IMR-90 (cell line): Measurements from ENCODE around the gene ADARB2. TPM values are rescaled to one million over a fixed set of nuclear protein-coding genes. Genes with fewer than 3 reads are reported as not detected.

ENCODE experiments used
- ATAC-seq: fragments of 200-7000 bp; cut with Tn5 transposase; 2 replicates; pipeline ENCODE4 v1.9.1; 2020; ENCODE audit warnings: low read depth, mild to moderate bottlenecking, moderate library complexity
- BruUV-seq: library from RNA; stranded (reverse); fragments of 400-500 nt; replicated peaks from 2 replicates; lab custom pipeline; 2021; lab: Mats Ljungman, UMichigan
- CTCF ChIA-PET: fragments of 300-600 bp; formaldehyde crosslinking; extraction: SDS; loops from one replicate; lab custom pipeline; 2021; ENCODE audit warnings: antibody characterized with exemption; lab: Yijun Ruan, JAX
- POLR2A ChIA-PET: fragments of 300-600 bp; sonication (Branson Sonifier 250); formaldehyde crosslinking; loops from one replicate; lab custom pipeline; 2022; ENCODE audit warnings: antibody characterized with exemption; ENCODE audit not compliant: unreplicated experiment; lab: Charles Lee
- DNase-seq: peaks from one replicate; pipeline ENCODE4 v3.0.0; 2013
- H2AFZ ChIP-seq: replicated peaks from 2 replicates; pipeline ENCODE3; 2013; ENCODE audit warnings: low read length, mild to moderate bottlenecking; ENCODE audit not compliant: poor library complexity
- H2AK5ac ChIP-seq: 2 replicates; pipeline ENCODE4 v1.6.1; 2013; ENCODE audit warnings: low read depth, low read length, inconsistent platforms
- H2AK9ac ChIP-seq: replicated peaks from 2 replicates; pipeline ENCODE3; 2013; ENCODE audit warnings: mild to moderate bottlenecking, low read depth, low read length, moderate library complexity; ENCODE audit not compliant: poor library complexity
- H2BK120ac ChIP-seq: 2 replicates; pipeline ENCODE4 v1.6.1; 2013; ENCODE audit warnings: low read depth, low read length, inconsistent platforms
- H2BK15ac ChIP-seq: 3 replicates; pipeline ENCODE4 v1.6.1; 2013; ENCODE audit warnings: low read depth, low read length, inconsistent platforms
- H2BK20ac ChIP-seq: 2 replicates; pipeline ENCODE4 v1.6.1; 2013; ENCODE audit warnings: low read depth, mild to moderate bottlenecking, inconsistent platforms, low read length, moderate library complexity
- H2BK5ac ChIP-seq: 2 replicates; pipeline ENCODE4 v1.6.1; 2013; ENCODE audit warnings: mild to moderate bottlenecking, low read depth, low read length, inconsistent platforms; ENCODE audit not compliant: poor library complexity, severe bottlenecking
- H3K14ac ChIP-seq: replicated peaks from 2 replicates; pipeline ENCODE4 v1.6.1; 2013; ENCODE audit warnings: low read depth, low read length, inconsistent platforms
- H3K18ac ChIP-seq: 2 replicates; pipeline ENCODE4 v1.6.1; 2013; ENCODE audit warnings: low read depth, low read length, control low read depth
- H3K23ac ChIP-seq: 2 replicates; pipeline ENCODE4 v1.6.1; 2013; ENCODE audit warnings: low read depth, low read length, inconsistent platforms
- H3K27ac ChIP-seq: 2 replicates; pipeline ENCODE4 v1.5.1; 2013; ENCODE audit warnings: mild to moderate bottlenecking, control low read depth, low read length; ENCODE audit not compliant: insufficient read depth
- H3K27me3 ChIP-seq: 2 replicates; pipeline ENCODE4 v1.6.1; 2013; ENCODE audit warnings: low read length; ENCODE audit not compliant: control insufficient read depth, insufficient read depth
- H3K36me3 ChIP-seq: 2 replicates; pipeline ENCODE4 v1.6.1; 2013; ENCODE audit warnings: low read length, mixed read lengths; ENCODE audit not compliant: control insufficient read depth, insufficient read depth
- H3K4ac ChIP-seq: 2 replicates; pipeline ENCODE4 v1.6.1; 2013; ENCODE audit warnings: low read depth, low read length, inconsistent platforms
- H3K4me1 ChIP-seq: 2 replicates; pipeline ENCODE4 v1.6.1; 2013; ENCODE audit warnings: low read length, mixed read lengths; ENCODE audit not compliant: control insufficient read depth, insufficient read depth
- H3K4me2 ChIP-seq: 2 replicates; pipeline ENCODE4 v1.6.1; 2013; ENCODE audit warnings: low read depth, mild to moderate bottlenecking, control low read depth, low read length, moderate library complexity
- H3K4me3 ChIP-seq: 2 replicates; pipeline ENCODE4 v1.5.1; 2013; ENCODE audit warnings: low read depth, mild to moderate bottlenecking, control low read depth, low read length, moderate library complexity; ENCODE audit not compliant: insufficient read depth
- H3K56ac ChIP-seq: 2 replicates; pipeline ENCODE4 v1.6.1; 2013; ENCODE audit warnings: low read length, inconsistent platforms; ENCODE audit not compliant: insufficient read depth; ENCODE audit errors: extremely low read depth
- H3K79me1 ChIP-seq, 2 experiments: 2 replicates each; pipeline ENCODE4 v1.6.1; 2013; ENCODE audit warnings: low read length in 2 of 2, inconsistent platforms in 1 of 2, low read depth in 1 of 2
- H3K9ac ChIP-seq: 2 replicates; pipeline ENCODE4 v1.6.1; 2013; ENCODE audit warnings: low read depth, low read length, control low read depth
- H3K9me1 ChIP-seq: 2 replicates; pipeline ENCODE4 v1.6.1; 2013; ENCODE audit warnings: low read length, inconsistent platforms; ENCODE audit not compliant: insufficient read depth
- H3K9me3 ChIP-seq: 2 replicates; pipeline ENCODE4 v1.6.1; 2013; ENCODE audit warnings: low read length; ENCODE audit not compliant: control insufficient read depth, insufficient read depth
- H4K20me1 ChIP-seq: 2 replicates; pipeline ENCODE4 v1.6.1; 2013; ENCODE audit warnings: low read length, inconsistent platforms; ENCODE audit not compliant: insufficient read depth
- H4K5ac ChIP-seq: 2 replicates; pipeline ENCODE4 v1.6.1; 2013; ENCODE audit warnings: mild to moderate bottlenecking, low read depth, low read length, control low read depth
- H4K8ac ChIP-seq, 2 experiments: 2 replicates each; pipeline ENCODE4 v1.6.1; 2013; ENCODE audit warnings: low read depth in 2 of 2, low read length in 2 of 2, control low read depth in 1 of 2, inconsistent platforms in 1 of 2
- H4K91ac ChIP-seq: 2 replicates; pipeline ENCODE4 v1.6.1; 2013; ENCODE audit warnings: low read depth, low read length, inconsistent platforms; ENCODE audit not compliant: insufficient read depth
- BHLHE40 ChIP-seq: fragments of 150-350 bp; IDR thresholded peaks from 2 replicates; pipeline ENCODE4 v1.6.1; 2016; ENCODE audit warnings: mild to moderate bottlenecking, low read depth, low read length
- CEBPB ChIP-seq: IDR thresholded peaks from 2 replicates; pipeline ENCODE4 v1.6.1; 2012; ENCODE audit warnings: low read depth, low read length, improper control_type of control experiment
- CHD1 ChIP-seq: IDR thresholded peaks from 2 replicates; pipeline ENCODE4 v1.6.1; 2012; ENCODE audit warnings: low read depth, low read length, improper control_type of control experiment
- FOS ChIP-seq: fragments of 150-350 bp; IDR thresholded peaks from 2 replicates; pipeline ENCODE4 v1.6.1; 2016; ENCODE audit warnings: low read depth, low read length
- MAFK ChIP-seq: IDR thresholded peaks from 2 replicates; pipeline ENCODE4 v1.6.1; 2012; ENCODE audit warnings: low read depth, low read length, improper control_type of control experiment
- MAZ ChIP-seq: IDR thresholded peaks from 2 replicates; pipeline ENCODE4 v1.6.1; 2012; ENCODE audit warnings: low read depth, mild to moderate bottlenecking, low read length, improper control_type of control experiment, moderate library complexity, borderline replicate concordance
- MXI1 ChIP-seq: IDR thresholded peaks from 2 replicates; pipeline ENCODE4 v1.6.1; 2012; ENCODE audit warnings: low read depth, mild to moderate bottlenecking, low read length, moderate library complexity, borderline replicate concordance
- NFE2L2 ChIP-seq: fragments of 150-350 bp; IDR thresholded peaks from 2 replicates; pipeline ENCODE4 v1.6.1; 2016; ENCODE audit warnings: low read depth, mild to moderate bottlenecking, low read length
- POLR2A ChIP-seq: IDR thresholded peaks from 2 replicates; pipeline ENCODE4 v1.6.1; 2012; ENCODE audit warnings: mild to moderate bottlenecking, low read depth, low read length
- RAD21 ChIP-seq: IDR thresholded peaks from 2 replicates; pipeline ENCODE4 v1.6.1; 2012; ENCODE audit warnings: low read length, improper control_type of control experiment
- RCOR1 ChIP-seq: IDR thresholded peaks from 2 replicates; pipeline ENCODE4 v1.6.1; 2012; ENCODE audit warnings: mild to moderate bottlenecking, low read length, improper control_type of control experiment; ENCODE audit not compliant: insufficient replicate concordance
- RFX5 ChIP-seq: IDR thresholded peaks from 2 replicates; pipeline ENCODE4 v1.8.0; 2012; ENCODE audit warnings: low read depth, mild to moderate bottlenecking, low read length, moderate library complexity
- SMC3 ChIP-seq: fragments of 150-350 bp; IDR thresholded peaks from 2 replicates; pipeline ENCODE4 v1.6.1; 2016; ENCODE audit warnings: low read depth, mild to moderate bottlenecking, antibody characterized with exemption, low read length, moderate library complexity
- WGBS, 2 experiments: methylation state at CpG; one replicate each; pipeline versions ENCODE4 v1.1.5 to v1.1.7; 2013; ENCODE audit warnings: missing lambda C conversion rate in 2 of 2; ENCODE audit not compliant: insufficient read length in 1 of 2; ENCODE audit errors: extremely low coverage in 2 of 2; 5-methylcytosine and 5-hydroxymethylcytosine counted together
- dilution Hi-C: fragments of 300-500 bp; cut with HindIII; formaldehyde crosslinking; loops from one replicate; pipeline ENCODE4 v1.14.3; 2018; ENCODE audit warnings: low sequenced_read_pairs; ENCODE audit not compliant: unreplicated experiment
- in situ Hi-C: fragments of 300-500 bp; cut with MboI; formaldehyde crosslinking; loops from 3 replicates; pipeline ENCODE4 v1.14.3; 2019; ENCODE audit warnings: low sequenced_read_pairs, inconsistent platforms, mixed read lengths
- intact Hi-C: fragments of 100-400 bp; cut with micrococcal nuclease; formaldehyde crosslinking; loops from 2 replicates; pipeline ENCODE4 v1.10.0; 2022
- polyA plus RNA-seq, 3 experiments: library from polyadenylated mRNA; depleted of rRNA; stranded (reverse); fragments of >200 nt; gene quantifications; 2 replicates each; pipeline ENCODE4 v1.2.3, GENCODE V29; 2012; ENCODE audit warnings: low replicate concordance in 1 of 3
- total RNA-seq: library from RNA; depleted of rRNA; stranded (reverse); fragments of >200 nt; gene quantifications from 2 replicates; pipeline ENCODE4 v1.2.3, GENCODE V29; 2012
- TF ChIP-seq, protein P1 (sequence below): fragments of 150-350 bp; IDR thresholded peaks from 2 replicates; pipeline ENCODE4 v1.6.1; 2017; ENCODE audit warnings: mild to moderate bottlenecking, antibody characterized with exemption, low read length, low read depth
- TF ChIP-seq, protein P2 (sequence below): fragments of 150-350 bp; IDR thresholded peaks from 2 replicates; pipeline ENCODE4 v1.6.1; 2016; ENCODE audit warnings: low read depth, mild to moderate bottlenecking, low read length, moderate library complexity, borderline replicate concordance
- TF ChIP-seq, protein P3 (sequence below): conservative IDR thresholded peaks from 2 replicates; pipeline ENCODE4 v1.5.1; 2012; ENCODE audit warnings: mild to moderate bottlenecking, low read depth, low read length, improper control_type of control experiment

ADARB2 gene
- total and polyA plus RNA-seq, 2 of the 4 experiments (the other 2 are of a cell fraction) = not detected

DNA sequence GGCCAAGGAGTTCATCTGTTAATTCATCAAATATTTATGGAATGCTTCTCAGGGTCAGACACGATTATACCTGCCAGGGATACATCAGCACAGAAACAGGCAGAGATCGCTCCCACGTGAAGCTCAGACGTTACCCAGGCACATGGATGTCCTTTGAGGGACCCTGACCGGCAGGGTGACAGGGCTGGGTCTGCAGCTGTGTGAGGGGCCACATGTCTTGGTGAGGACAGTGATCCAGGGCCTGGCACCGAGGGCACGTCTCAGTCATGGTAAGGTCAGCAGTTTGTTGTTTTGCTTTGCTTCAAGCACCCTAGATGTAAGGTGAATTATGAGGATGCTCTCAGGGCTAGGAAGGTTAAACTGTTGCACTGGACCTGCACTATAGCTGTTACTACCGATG, 453.2 kb downstream of the ADARB2 start:
- ATAC-seq (no peak), DNase-seq (no peak)
- intact Hi-C loops = no loop called here
- Histone ChIP-seq H2BK120ac (no peak overlapping the region), H3K4me1 (no peaks in the 10 kb centered on the region), H4K20me1 (no peaks in the 10 kb centered on the region), H3K4ac (no peak overlapping the region), H4K8ac (no peak overlapping the region), H3K4me2 (no peak overlapping the region), H3K18ac (no peak overlapping the region), H2AFZ (no peak overlapping the region), H3K56ac (no peak overlapping the region), H2AK5ac (no peak overlapping the region), H3K9me1 (no peaks in the 10 kb centered on the region), H3K27me3 (no peaks in the 10 kb centered on the region), H2BK20ac (no peak overlapping the region), H2BK15ac (no peak overlapping the region), H3K79me1 (no peaks in the 10 kb centered on the region), H3K14ac (no peak overlapping the region), H3K9ac (no peak overlapping the region), H3K9me3 (peaks cover 34% of the 10 kb centered on the region), H3K36me3 (no peaks in the 10 kb centered on the region), H3K23ac (no peak overlapping the region), H4K91ac (no peak overlapping the region), H2AK9ac (no peak overlapping the region), H3K27ac (no peak overlapping the region), H3K4me3 (no peak overlapping the region), H4K5ac (no peak overlapping the region), H2BK5ac (no peak overlapping the region)
- POLR2A ChIA-PET = no interaction called here
- in situ Hi-C loops = no loop called here
- dilution Hi-C loops = no loop called here
- no peak for TF ChIP-seq CHD1
- TF ChIP-seq POLR2A = no peak
- no peak for TF ChIP-seq MAZ
- no peak for TF ChIP-seq CEBPB
- TF ChIP-seq RAD21 = no peak
- TF ChIP-seq NFE2L2 = no peak
- TF ChIP-seq BHLHE40 = no peak
- TF ChIP-seq, protein P1, sequence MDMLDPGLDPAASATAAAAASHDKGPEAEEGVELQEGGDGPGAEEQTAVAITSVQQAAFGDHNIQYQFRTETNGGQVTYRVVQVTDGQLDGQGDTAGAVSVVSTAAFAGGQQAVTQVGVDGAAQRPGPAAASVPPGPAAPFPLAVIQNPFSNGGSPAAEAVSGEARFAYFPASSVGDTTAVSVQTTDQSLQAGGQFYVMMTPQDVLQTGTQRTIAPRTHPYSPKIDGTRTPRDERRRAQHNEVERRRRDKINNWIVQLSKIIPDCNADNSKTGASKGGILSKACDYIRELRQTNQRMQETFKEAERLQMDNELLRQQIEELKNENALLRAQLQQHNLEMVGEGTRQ = no peak
- TF ChIP-seq MAFK = no peak
- TF ChIP-seq MXI1 = no peak
- TF ChIP-seq, protein P2, sequence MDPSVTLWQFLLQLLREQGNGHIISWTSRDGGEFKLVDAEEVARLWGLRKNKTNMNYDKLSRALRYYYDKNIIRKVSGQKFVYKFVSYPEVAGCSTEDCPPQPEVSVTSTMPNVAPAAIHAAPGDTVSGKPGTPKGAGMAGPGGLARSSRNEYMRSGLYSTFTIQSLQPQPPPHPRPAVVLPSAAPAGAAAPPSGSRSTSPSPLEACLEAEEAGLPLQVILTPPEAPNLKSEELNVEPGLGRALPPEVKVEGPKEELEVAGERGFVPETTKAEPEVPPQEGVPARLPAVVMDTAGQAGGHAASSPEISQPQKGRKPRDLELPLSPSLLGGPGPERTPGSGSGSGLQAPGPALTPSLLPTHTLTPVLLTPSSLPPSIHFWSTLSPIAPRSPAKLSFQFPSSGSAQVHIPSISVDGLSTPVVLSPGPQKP = no peak
- no peak for TF ChIP-seq RFX5
- no peak for TF ChIP-seq FOS
- TF ChIP-seq, protein P3, sequence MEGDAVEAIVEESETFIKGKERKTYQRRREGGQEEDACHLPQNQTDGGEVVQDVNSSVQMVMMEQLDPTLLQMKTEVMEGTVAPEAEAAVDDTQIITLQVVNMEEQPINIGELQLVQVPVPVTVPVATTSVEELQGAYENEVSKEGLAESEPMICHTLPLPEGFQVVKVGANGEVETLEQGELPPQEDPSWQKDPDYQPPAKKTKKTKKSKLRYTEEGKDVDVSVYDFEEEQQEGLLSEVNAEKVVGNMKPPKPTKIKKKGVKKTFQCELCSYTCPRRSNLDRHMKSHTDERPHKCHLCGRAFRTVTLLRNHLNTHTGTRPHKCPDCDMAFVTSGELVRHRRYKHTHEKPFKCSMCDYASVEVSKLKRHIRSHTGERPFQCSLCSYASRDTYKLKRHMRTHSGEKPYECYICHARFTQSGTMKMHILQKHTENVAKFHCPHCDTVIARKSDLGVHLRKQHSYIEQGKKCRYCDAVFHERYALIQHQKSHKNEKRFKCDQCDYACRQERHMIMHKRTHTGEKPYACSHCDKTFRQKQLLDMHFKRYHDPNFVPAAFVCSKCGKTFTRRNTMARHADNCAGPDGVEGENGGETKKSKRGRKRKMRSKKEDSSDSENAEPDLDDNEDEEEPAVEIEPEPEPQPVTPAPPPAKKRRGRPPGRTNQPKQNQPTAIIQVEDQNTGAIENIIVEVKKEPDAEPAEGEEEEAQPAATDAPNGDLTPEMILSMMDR = no peak
- TF ChIP-seq SMC3 = no peak
- no peak for TF ChIP-seq RCOR1
- BruUV-seq = no TSS peak
- CTCF ChIA-PET = no interaction called here
- 50% methylated on average over 2 of the region's 8 CpGs; no CpG with 5 or more reads in 1 of the 2 experiments for WGBS, 2 experiments
